Right lobe of liver (tissue), 6 donors: Measurements from ENCODE around the gene NMUR1. TPM values are rescaled to one million over a fixed set of nuclear protein-coding genes. Genes with fewer than 3 reads are reported as not detected.

Source experiments
- ATAC-seq, 4 donors: fragments of 200-7000 bp; cut with Tn5 transposase; one replicate each; pipeline ENCODE4 v1.9.1; 2020; ENCODE audit warnings: mild to moderate bottlenecking in 4 of 4, moderate library complexity in 4 of 4
- DNase-seq, 3 donors: peaks; one replicate each; pipeline ENCODE4 v3.0.0-alpha.2; 2020
- H3K27ac ChIP-seq, 3 donors: fragments of 200-600 bp; one replicate each; pipeline ENCODE4 v1.8.0; 2022
- H3K27me3 ChIP-seq, 2 donors: fragments of 200-600 bp; one replicate each; pipeline ENCODE4 v1.8.0; 2022
- H3K36me3 ChIP-seq, 4 donors: fragments of 200-600 bp; sonication (generic) in 1 of 4; one replicate each; pipeline versions ENCODE4 v1.5.1 to v1.8.0; 2017 to 2022; ENCODE audit warnings: control low read depth in 1 of 4
- H3K4me1 ChIP-seq, 4 donors: fragments of 200-600 bp; sonication (generic) in 1 of 4; one replicate each; pipeline versions ENCODE4 v1.5.1 to v1.8.0; 2017 to 2022; ENCODE audit warnings: control low read depth in 1 of 4
- H3K4me3 ChIP-seq, 3 donors: fragments of 200-600 bp; one replicate each; pipeline ENCODE4 v1.8.0; 2022
- H3K9me3 ChIP-seq, 4 donors: fragments of 200-600 bp; sonication (generic) in 1 of 4; one replicate each; pipeline versions ENCODE4 v1.5.1 to v1.8.0; 2017 to 2022; ENCODE audit warnings: control low read depth in 1 of 4
- POLR2A ChIP-seq: fragments of 450-650 bp; IDR thresholded peaks from one replicate; pipeline ENCODE4 v1.6.1; 2017; ENCODE audit warnings: antibody characterized with exemption, mild to moderate bottlenecking
- WGBS: methylation state at CpG from one replicate; pipeline ENCODE4 v1.1.6; 2018; ENCODE audit warnings: low coverage, low lambda C conversion rate; ENCODE audit not compliant: insufficient coverage; ENCODE audit errors: missing lambda C conversion rate; 5-methylcytosine and 5-hydroxymethylcytosine counted together
- intact Hi-C, 2 donors: fragments of 100-400 bp; cut with DNase I; formaldehyde crosslinking; loops; one replicate each; pipeline versions ENCODE4 v1.11.2 to v1.14.1; 2022
- total RNA-seq, 6 experiments: library from RNA; depleted of rRNA in 2 of 6; stranded (reverse); fragments of >200 nt in 2 of 6; fragmentation: NEBNext Ultra II Directional in 3 of 6; extraction: Animal tissue kit (Norgen Biotek cat#: 25700) in 3 of 6; gene quantifications; one replicate each; pipeline versions ENCODE4 v1.1.0 to v1.2.4, GENCODE V29; 2016 to 2023
- TF ChIP-seq, protein P1 (sequence below), 4 donors: fragments of 200-600 bp in 3 of 4; fragments of 450-650 bp in 1 of 4; IDR thresholded peaks; one replicate each; pipeline versions ENCODE4 v1.5.1 to v1.8.0; 2016 to 2022; ENCODE audit warnings: antibody characterized with exemption in 4 of 4, mild to moderate bottlenecking in 2 of 4
- donor health status: DM: no; HTN: yes; CAD: no.
- donor health status: DM: no; HTN: no; CAD: no.
- donor health status: DM: no; HTN: no; CAD: no.
- donor health status: DM: no; HTN: yes; CAD: no.
- donor health status: DM: no; HTN: yes; CAD: no.

The NMUR1 gene
- total RNA-seq, 6 experiments from 2014 or later: 0.11 to 0.66 (median 0.36) TPM

DNA sequence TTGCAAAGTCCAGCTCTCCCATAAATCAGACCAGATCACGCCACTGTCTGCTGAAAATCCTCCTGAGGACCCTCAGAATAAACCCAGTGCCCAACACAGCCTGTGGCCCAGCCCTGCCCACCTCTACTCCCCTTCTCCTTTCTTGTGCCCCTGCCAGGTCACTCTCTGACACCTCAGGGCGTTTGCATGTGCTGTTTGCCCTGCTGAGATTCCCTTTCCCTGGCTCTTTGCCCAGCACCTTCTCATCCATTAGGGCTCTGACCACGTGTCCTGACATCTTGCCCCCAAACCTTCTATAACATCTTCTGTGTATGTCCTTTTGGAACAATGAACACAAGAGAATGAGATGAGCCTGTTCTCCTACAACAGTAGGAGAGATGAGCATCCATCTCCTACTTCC is 18.5 kb upstream of the NMUR1 start:
- H3K9me3 ChIP-seq: no peaks in the 10 kb centered on the region
- WGBS: 60% methylated on average over 2 of the region's 3 CpGs
- no peak for ATAC-seq
- intact Hi-C loops: no loop called here
- DNase-seq: no peak
- H3K27ac ChIP-seq: no peak overlapping the region
- H3K4me3 ChIP-seq: no peak overlapping the region
- TF ChIP-seq POLR2A: no peak
- TF ChIP-seq, protein P1, sequence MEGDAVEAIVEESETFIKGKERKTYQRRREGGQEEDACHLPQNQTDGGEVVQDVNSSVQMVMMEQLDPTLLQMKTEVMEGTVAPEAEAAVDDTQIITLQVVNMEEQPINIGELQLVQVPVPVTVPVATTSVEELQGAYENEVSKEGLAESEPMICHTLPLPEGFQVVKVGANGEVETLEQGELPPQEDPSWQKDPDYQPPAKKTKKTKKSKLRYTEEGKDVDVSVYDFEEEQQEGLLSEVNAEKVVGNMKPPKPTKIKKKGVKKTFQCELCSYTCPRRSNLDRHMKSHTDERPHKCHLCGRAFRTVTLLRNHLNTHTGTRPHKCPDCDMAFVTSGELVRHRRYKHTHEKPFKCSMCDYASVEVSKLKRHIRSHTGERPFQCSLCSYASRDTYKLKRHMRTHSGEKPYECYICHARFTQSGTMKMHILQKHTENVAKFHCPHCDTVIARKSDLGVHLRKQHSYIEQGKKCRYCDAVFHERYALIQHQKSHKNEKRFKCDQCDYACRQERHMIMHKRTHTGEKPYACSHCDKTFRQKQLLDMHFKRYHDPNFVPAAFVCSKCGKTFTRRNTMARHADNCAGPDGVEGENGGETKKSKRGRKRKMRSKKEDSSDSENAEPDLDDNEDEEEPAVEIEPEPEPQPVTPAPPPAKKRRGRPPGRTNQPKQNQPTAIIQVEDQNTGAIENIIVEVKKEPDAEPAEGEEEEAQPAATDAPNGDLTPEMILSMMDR (IDR thresholded peaks at IDR 0.05): no peak
- no peaks in the 10 kb centered on the region for H3K36me3 ChIP-seq
- H3K27me3 ChIP-seq: no peaks in the 10 kb centered on the region
- no peaks in the 10 kb centered on the region for H3K4me1 ChIP-seq

DNA sequence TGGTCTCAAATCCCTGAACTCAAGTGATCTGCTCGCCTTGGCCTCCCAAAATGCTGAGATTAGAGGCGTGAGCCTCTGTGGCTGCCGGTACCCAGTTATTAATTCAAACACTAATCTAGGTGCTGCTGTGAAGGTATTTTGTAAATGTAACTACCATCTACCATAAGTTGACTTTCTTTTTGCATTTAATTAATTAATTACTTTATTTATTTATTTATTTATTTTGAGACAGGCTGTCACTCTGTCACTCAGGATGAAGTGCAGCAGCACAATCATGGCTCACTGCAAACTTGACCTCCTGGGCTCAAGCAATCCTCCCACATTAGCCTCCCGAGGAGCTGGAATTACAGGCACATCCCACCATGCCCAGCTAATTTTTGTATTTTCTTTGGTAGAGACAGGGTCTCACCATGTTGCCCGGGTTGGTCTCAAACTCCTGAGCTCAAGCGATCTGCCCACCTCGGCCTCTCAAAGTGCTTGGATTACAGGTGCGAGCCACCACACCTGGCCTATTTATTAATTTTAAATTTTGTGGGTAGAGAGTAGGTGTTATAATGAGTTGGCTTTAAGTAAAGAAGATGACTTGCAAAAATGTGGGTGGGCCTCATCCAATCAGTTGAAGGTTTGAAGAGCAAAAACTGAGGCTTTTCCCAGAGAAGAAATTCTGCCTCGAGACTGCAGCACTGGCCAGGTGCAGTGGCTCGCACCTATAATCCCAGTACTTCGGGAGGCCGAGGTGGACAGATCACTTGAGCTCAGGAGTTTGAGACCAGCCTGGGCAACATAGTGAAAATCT is 17.3 kb upstream of the NMUR1 start:
- TF ChIP-seq, protein P1 (IDR thresholded peaks at IDR 0.05): no peak
- H3K9me3 ChIP-seq: no peaks in the 10 kb centered on the region
- no peak overlapping the region for H3K4me3 ChIP-seq
- H3K4me1 ChIP-seq: no peaks in the 10 kb centered on the region
- ATAC-seq (no peak), DNase-seq (no peak)
- intact Hi-C loops: no loop called here
- H3K27ac ChIP-seq: no peak overlapping the region
- 87% methylated on average over 8 of the region's 12 CpGs for WGBS
- no peaks in the 10 kb centered on the region for H3K27me3 ChIP-seq
- H3K36me3 ChIP-seq: no peaks in the 10 kb centered on the region

DNA sequence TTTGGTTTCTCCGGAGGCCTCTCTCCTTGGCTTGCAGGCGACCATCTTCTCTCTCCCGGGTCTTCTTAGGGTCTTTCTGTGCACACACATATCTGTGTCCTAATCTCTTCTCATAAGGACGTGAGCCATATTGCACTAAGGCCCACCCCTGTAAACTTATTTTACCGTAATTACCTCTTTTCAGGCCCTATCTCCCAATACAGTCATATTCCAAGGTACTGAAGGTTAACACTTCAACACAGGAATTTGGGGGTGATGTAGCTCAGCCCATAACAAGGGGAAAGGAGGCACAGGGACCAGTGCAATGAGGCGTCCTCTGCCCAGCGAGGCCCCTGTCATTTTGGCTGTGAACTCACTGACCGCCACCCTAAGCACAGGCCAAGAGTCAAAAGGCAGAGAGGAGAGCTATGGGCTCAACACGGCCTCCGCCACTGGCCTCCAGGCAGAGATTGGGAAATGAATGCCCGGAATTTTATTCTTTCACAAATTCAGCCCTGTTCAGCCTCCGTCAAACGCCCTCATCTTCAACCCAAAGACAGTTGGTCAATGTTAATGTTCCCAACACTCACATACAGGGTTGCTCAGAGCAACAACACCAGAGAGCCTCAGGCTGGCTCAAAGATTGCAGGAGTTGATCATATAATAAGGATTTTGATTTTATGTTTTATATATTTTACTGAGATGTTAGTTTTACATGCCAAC is 15.9 kb upstream of the NMUR1 start:
- intact Hi-C loops: no loop called here
- H3K4me3 ChIP-seq: no peak overlapping the region
- H3K4me1 ChIP-seq: no peaks in the 10 kb centered on the region
- H3K27ac ChIP-seq: peak overlapping the region; percentile 21 to 55 (median 54)
- TF ChIP-seq, protein P1 (IDR thresholded peaks at IDR 0.05): no peak
- TF ChIP-seq POLR2A: no peak
- H3K27me3 ChIP-seq: no peaks in the 10 kb centered on the region
- no peaks in the 10 kb centered on the region for H3K36me3 ChIP-seq
- DNase-seq (no peak), ATAC-seq (no peak)
- WGBS: 43% methylated on average over 5 of the region's 13 CpGs
- no peaks in the 10 kb centered on the region for H3K9me3 ChIP-seq

DNA sequence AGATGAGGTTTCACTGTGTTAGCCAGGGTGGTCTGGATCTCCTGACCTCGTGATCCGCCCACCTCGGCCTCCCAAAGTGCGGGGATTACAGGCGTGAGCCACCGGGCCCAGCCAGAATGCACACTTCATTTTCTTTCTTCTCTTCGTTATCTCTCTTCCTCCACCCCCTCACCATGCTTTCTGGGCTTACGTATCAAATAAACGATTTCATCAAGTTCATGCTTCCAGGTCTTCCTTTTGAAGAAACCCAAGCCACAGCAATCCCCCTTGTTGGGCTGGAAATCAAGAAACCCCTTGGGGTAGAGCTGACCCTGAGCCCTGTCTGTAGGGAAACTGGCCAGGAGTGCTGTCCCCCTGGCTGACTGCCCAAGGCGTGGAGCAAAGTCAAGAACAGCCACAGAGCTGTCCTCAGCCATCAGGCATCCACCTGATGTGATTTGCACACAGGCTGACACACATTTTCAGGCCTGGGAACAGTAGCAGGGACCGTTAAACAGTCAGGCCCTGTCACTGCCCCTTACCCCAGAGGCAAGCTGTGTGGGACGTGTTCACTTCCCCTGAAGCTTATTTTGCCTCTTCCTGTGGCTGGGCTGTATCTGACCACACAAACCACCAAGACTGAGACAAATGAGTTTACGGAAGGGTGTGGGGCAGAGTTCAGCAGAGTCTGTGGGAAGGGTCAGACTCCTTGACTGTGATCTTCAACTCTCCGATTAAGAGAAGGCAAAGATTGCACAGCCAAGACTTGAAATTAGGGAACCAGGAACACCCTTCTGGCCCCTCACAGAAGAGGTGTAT is 15.1 kb upstream of the NMUR1 start:
- peak overlapping the region; percentile 21 to 55 (median 54) for H3K27ac ChIP-seq
- H3K9me3 ChIP-seq: no peaks in the 10 kb centered on the region
- DNase-seq (peak in 2 of 3 donors; percentile 46 to 63), ATAC-seq (peak; percentile 82 to 95 (median 92))
- WGBS: 28% methylated on average over 12 of the region's 14 CpGs
- no peaks in the 10 kb centered on the region for H3K4me1 ChIP-seq
- H3K4me3 ChIP-seq: no peak overlapping the region
- no peaks in the 10 kb centered on the region for H3K27me3 ChIP-seq
- intact Hi-C loops: no loop called here
- H3K36me3 ChIP-seq: no peaks in the 10 kb centered on the region
- no peak for TF ChIP-seq POLR2A
- TF ChIP-seq, protein P1 (IDR thresholded peaks at IDR 0.05): no peak
